A172 (cell line): Measurements from ENCODE around the gene MLH1. TPM values are rescaled to one million over a fixed set of nuclear protein-coding genes. Genes with fewer than 3 reads are reported as not detected.

Source experiments
- DNase-seq: peaks from one replicate; pipeline ENCODE4 v3.0.0-alpha.2; 2015; ENCODE audit warnings: low spot score
- total RNA-seq: library from RNA; depleted of rRNA; stranded (reverse); fragments of >200 nt; shearing (Covaris generic); gene quantifications from 2 replicates; pipeline ENCODE4 v1.2.3, GENCODE V29; 2014; rRNA removed

The MLH1 gene
- total RNA-seq, 1 experiment from 2014 or later = 111 TPM

GRCh38 chr3:37093481-37093880 is 100.2 kb downstream of the MLH1 start:
- no peak for DNase-seq

DNA sequence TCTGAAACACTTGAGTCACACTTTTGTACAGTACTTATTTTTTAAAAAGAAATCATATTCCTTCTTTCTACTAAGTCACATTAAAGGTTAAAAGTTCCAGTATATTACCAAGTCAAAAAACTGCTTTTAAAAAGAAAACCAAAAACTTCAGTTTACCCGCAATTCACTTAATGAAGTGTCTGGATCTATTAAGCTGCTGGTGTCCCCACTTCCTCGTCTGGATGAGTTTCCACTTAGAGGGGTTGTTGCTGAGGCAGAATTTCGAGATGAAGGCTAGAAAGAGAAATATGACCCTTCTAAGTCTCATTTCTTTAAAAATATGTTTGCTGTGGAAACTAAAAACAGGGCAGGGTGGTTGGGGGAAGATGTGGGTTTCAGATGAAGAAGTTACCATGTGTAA is 101.3 kb downstream of the MLH1 start:
- DNase-seq = no peak

DNA sequence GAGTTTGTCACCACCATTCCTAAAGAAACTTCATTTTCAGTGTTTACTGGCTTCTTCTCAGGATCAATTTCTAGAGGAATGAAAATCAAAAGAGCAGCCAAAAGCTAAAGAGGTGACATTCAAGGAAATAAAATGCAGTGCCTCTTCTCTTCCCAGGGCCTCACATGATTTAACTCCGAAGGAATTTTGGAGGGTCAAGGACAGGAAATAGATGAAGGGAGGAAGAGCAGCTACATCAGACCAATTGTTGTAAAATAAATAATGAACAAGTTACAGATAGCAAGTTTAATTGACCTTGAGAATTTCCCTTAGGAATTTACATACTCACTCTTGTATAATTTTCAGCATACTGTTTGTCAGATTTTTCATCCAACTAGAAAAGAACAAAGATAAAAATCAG is 103.0 kb downstream of the MLH1 start:
- DNase-seq = peak; percentile 64

DNA sequence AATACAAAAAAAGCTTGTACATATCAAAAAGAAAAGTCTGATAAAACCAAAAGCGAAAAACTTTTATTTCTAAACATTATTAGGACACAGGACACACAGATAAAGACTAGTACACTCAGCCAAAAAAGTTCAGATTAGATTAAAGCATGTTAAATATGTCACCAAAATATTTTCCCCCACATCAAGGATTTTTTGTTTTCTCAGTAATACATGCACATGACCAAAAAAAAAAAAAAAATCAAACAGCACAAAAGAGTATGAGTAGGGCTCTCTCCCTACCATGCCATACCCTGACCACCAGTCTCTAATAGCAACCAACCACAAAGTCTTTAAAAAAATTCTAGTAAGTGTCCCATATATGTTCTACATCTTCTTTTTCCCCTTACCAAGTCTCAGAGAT is 103.7 kb downstream of the MLH1 start:
- no peak for DNase-seq

DNA sequence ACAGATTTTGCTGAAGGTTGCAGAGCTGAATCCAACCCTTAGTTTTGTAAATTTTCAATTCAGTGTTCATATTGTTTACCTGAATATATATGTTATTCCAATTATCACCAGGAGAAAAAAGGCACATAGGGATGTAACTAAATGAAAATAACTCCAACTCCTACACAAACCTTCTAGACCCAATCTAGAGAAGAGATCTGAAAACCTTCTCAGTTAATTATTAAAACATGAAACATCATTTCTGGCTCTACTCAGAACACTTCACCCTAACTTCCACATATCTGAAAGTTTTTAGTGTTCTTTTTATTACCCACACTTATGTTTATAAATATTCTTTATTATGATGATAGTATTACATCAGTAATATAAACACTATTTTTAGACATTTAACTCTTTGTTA is 104.5 kb downstream of the MLH1 start:
- no peak for DNase-seq

- no peak for DNase-seq
Observed at GRCh38 chr3:37098884-37099283, 105.6 kb downstream of the MLH1 start.

DNA sequence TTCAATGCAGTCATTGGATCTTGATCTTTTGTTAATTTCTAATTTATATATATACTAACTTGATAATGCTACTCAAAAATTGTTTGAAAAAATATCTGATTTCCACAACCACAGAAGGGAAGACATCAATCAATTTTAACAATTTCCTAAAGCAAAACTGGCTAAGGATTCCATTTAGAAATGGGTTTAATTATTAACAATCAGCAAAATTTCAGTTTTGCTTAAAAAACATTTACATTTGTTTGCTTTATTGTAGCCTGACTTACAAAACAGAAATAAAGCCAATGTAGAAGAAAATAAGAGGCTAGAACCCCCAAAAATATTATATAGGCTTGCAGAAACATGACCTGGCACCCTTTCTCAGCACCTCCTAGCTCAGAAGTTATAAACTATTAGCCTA is 106.2 kb downstream of the MLH1 start:
- DNase-seq = no peak

- no peak for DNase-seq
Observed at GRCh38 chr3:37100411-37100810, 107.1 kb downstream of the MLH1 start.

Other genes with a start within 250 kb of the MLH1 start
- not detected in 2 replicates for gene DCLK3, start 229.0 kb upstream of the MLH1 start, total RNA-seq
- 3.8 and 7.0 TPM in 2 replicates for gene TRANK1, start 48.5 kb upstream of the MLH1 start, total RNA-seq
- gene EPM2AIP1, start 387 bp upstream of the MLH1 start, total RNA-seq = 15.1 and 24.2 TPM in 2 replicates
- gene LRRFIP2, start 181.1 kb downstream of the MLH1 start, total RNA-seq = 71.1 and 93.9 TPM in 2 replicates
- gene GOLGA4, start 249.8 kb downstream of the MLH1 start, total RNA-seq = 60.1 and 69.8 TPM in 2 replicates